Measurements from ENCODE around the gene HADHB.

Gene HADHB

GRCh38 chr2:26216587-26216986 lies 28.2 kb upstream of the HADHB start:
- TF ChIP-seq EP300 (IDR thresholded peaks at IDR 0.05; ENCODE audit: borderline replicate concordance), result no peak
- no peak for TF ChIP-seq CEBPB (IDR thresholded peaks at IDR 0.05)
- no peak for TF ChIP-seq FOXM1 (IDR thresholded peaks at IDR 0.05; ENCODE audit: borderline replicate concordance, low read depth)
- TF ChIP-seq, protein P1, sequence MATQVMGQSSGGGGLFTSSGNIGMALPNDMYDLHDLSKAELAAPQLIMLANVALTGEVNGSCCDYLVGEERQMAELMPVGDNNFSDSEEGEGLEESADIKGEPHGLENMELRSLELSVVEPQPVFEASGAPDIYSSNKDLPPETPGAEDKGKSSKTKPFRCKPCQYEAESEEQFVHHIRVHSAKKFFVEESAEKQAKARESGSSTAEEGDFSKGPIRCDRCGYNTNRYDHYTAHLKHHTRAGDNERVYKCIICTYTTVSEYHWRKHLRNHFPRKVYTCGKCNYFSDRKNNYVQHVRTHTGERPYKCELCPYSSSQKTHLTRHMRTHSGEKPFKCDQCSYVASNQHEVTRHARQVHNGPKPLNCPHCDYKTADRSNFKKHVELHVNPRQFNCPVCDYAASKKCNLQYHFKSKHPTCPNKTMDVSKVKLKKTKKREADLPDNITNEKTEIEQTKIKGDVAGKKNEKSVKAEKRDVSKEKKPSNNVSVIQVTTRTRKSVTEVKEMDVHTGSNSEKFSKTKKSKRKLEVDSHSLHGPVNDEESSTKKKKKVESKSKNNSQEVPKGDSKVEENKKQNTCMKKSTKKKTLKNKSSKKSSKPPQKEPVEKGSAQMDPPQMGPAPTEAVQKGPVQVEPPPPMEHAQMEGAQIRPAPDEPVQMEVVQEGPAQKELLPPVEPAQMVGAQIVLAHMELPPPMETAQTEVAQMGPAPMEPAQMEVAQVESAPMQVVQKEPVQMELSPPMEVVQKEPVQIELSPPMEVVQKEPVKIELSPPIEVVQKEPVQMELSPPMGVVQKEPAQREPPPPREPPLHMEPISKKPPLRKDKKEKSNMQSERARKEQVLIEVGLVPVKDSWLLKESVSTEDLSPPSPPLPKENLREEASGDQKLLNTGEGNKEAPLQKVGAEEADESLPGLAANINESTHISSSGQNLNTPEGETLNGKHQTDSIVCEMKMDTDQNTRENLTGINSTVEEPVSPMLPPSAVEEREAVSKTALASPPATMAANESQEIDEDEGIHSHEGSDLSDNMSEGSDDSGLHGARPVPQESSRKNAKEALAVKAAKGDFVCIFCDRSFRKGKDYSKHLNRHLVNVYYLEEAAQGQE (IDR thresholded peaks at IDR 0.05; ENCODE audit: low read depth), result no peak
- no peak for TF ChIP-seq MAX (IDR thresholded peaks at IDR 0.05)
- no peak for TF ChIP-seq TCF12 (IDR thresholded peaks at IDR 0.05; ENCODE audit: low read depth)
- no peak for TF ChIP-seq TEAD4 (IDR thresholded peaks at IDR 0.05)
- TF ChIP-seq CREB1 (IDR thresholded peaks at IDR 0.05; ENCODE audit: low read depth), result no peak
- TF ChIP-seq RAD21 (IDR thresholded peaks at IDR 0.05; ENCODE audit: low read depth), result no peak

- no peak for TF ChIP-seq TAF1 (IDR thresholded peaks at IDR 0.05; ENCODE audit: low read depth)
- TF ChIP-seq FOXM1 (IDR thresholded peaks at IDR 0.05; ENCODE audit: borderline replicate concordance, low read depth), result no peak
- no peak for TF ChIP-seq TEAD4 (IDR thresholded peaks at IDR 0.05)
- no peak for TF ChIP-seq TCF12 (IDR thresholded peaks at IDR 0.05; ENCODE audit: low read depth)
- TF ChIP-seq ZBTB7A (IDR thresholded peaks at IDR 0.05; ENCODE audit: low read depth), result no peak
- TF ChIP-seq, protein P2, sequence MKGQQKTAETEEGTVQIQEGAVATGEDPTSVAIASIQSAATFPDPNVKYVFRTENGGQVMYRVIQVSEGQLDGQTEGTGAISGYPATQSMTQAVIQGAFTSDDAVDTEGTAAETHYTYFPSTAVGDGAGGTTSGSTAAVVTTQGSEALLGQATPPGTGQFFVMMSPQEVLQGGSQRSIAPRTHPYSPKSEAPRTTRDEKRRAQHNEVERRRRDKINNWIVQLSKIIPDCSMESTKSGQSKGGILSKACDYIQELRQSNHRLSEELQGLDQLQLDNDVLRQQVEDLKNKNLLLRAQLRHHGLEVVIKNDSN (IDR thresholded peaks at IDR 0.05), result no peak
Observed at GRCh38 chr2:26217720-26218119, 27.0 kb upstream of the HADHB start.

GRCh38 chr2:26223018-26223417 lies 21.7 kb upstream of the HADHB start:
- TF ChIP-seq CEBPB (IDR thresholded peaks at IDR 0.05) (no peak), TAF1 (IDR thresholded peaks at IDR 0.05; ENCODE audit: low read depth) (no peak), FOXM1 (IDR thresholded peaks at IDR 0.05; ENCODE audit: borderline replicate concordance, low read depth) (no peak), CREB1 (IDR thresholded peaks at IDR 0.05; ENCODE audit: low read depth) (no peak), EP300 (IDR thresholded peaks at IDR 0.05; ENCODE audit: borderline replicate concordance) (no peak), ZBTB7A (IDR thresholded peaks at IDR 0.05; ENCODE audit: low read depth) (no peak), YY1 (IDR thresholded peaks at IDR 0.05; ENCODE audit: low read depth) (no peak), MAX (IDR thresholded peaks at IDR 0.05) (no peak), RAD21 (IDR thresholded peaks at IDR 0.05; ENCODE audit: low read depth) (no peak), TEAD4 (IDR thresholded peaks at IDR 0.05) (no peak), NFIC (IDR thresholded peaks at IDR 0.05) (no peak), TCF12 (IDR thresholded peaks at IDR 0.05; ENCODE audit: low read depth) (no peak), EGR1 (IDR thresholded peaks at IDR 0.05) (no peak)
- TF ChIP-seq, protein P2 (IDR thresholded peaks at IDR 0.05), result no peak
- TF ChIP-seq, protein P1 (IDR thresholded peaks at IDR 0.05; ENCODE audit: low read depth), result no peak

GRCh38 chr2:26224095-26224494 lies 20.6 kb upstream of the HADHB start:
- TF ChIP-seq TCF12 (IDR thresholded peaks at IDR 0.05; ENCODE audit: low read depth), result no peak
- no peak for TF ChIP-seq TAF1 (IDR thresholded peaks at IDR 0.05; ENCODE audit: low read depth)
- TF ChIP-seq RAD21 (IDR thresholded peaks at IDR 0.05; ENCODE audit: low read depth), result no peak
- TF ChIP-seq EP300 (IDR thresholded peaks at IDR 0.05; ENCODE audit: borderline replicate concordance), result no peak
- no peak for TF ChIP-seq YY1 (IDR thresholded peaks at IDR 0.05; ENCODE audit: low read depth)
- no peak for TF ChIP-seq MAX (IDR thresholded peaks at IDR 0.05)
- TF ChIP-seq FOXM1 (IDR thresholded peaks at IDR 0.05; ENCODE audit: borderline replicate concordance, low read depth), result no peak
- TF ChIP-seq CREB1 (IDR thresholded peaks at IDR 0.05; ENCODE audit: low read depth), result no peak
- TF ChIP-seq, protein P2 (IDR thresholded peaks at IDR 0.05), result no peak
- TF ChIP-seq CEBPB (IDR thresholded peaks at IDR 0.05), result no peak
- no peak for TF ChIP-seq ZBTB7A (IDR thresholded peaks at IDR 0.05; ENCODE audit: low read depth)
- TF ChIP-seq, protein P1 (IDR thresholded peaks at IDR 0.05; ENCODE audit: low read depth), result no peak
- TF ChIP-seq EGR1 (IDR thresholded peaks at IDR 0.05), result no peak
- no peak for TF ChIP-seq NFIC (IDR thresholded peaks at IDR 0.05)
- no peak for TF ChIP-seq TEAD4 (IDR thresholded peaks at IDR 0.05)
